Activated CD4-positive, alpha-beta T cell treated with anti-CD3 and anti-CD28 coated beads, Interleukin-2, amount 10 ng/mL, durations not matched to agents 7 days and 5 days (primary cell): ENCODE results near the gene DNAJB6. TPM values are rescaled to one million over a fixed set of nuclear protein-coding genes. Genes with fewer than 3 reads are reported as not detected.
A peak's percentile ranks its signal among the peaks of the same experiment; 100 is the strongest.

Source experiments
- CTCF ChIA-PET: fragments of 350-600 bp; sonication (Branson Sonifier 250); formaldehyde crosslinking; loops from one replicate; lab custom pipeline; 2021; ENCODE audit warnings: antibody characterized with exemption; lab: Charles Lee
- POLR2A ChIA-PET: fragments of 350-600 bp; sonication (Branson Sonifier 250); formaldehyde crosslinking; loops from one replicate; lab custom pipeline; 2021; ENCODE audit warnings: antibody characterized with exemption; lab: Charles Lee
- DNase-seq: peaks from one replicate; pipeline ENCODE4 v3.0.0-alpha.2; 2020
- H3K27ac Mint-ChIP-seq: one replicate; pipeline ENCODE4 v1.8.0; 2021; ENCODE audit warnings: mild to moderate bottlenecking, moderate library complexity, mixed read lengths
- H3K27me3 Mint-ChIP-seq: one replicate; pipeline ENCODE4 v1.8.0; 2021; ENCODE audit warnings: mixed read lengths
- H3K36me3 Mint-ChIP-seq: one replicate; pipeline ENCODE4 v1.8.0; 2021; ENCODE audit warnings: low read depth, mixed read lengths
- H3K4me1 Mint-ChIP-seq: one replicate; pipeline ENCODE4 v1.8.0; 2021; ENCODE audit warnings: mixed read lengths
- H3K4me3 Mint-ChIP-seq: one replicate; pipeline ENCODE4 v1.8.0; 2021; ENCODE audit warnings: mild to moderate bottlenecking, moderate library complexity, mixed read lengths
- H3K9me3 Mint-ChIP-seq: one replicate; pipeline ENCODE4 v1.8.0; 2021; ENCODE audit warnings: mixed read lengths
- total RNA-seq, 2 experiments: library from RNA; stranded (reverse); gene quantifications; one replicate each; pipeline ENCODE4 v1.2.3, GENCODE V29; 2021

Gene DNAJB6
- total RNA-seq, 2 experiments from 2014 or later = 67.8 to 68.9 TPM

- Mint-ChIP-seq H3K4me1 (peaks cover 29% of the 10 kb centered on the region), H3K27me3 (peaks cover 15% of the 10 kb centered on the region), H3K27ac (peak overlapping the region; percentile 65), H3K36me3 (no peaks in the 10 kb centered on the region), H3K9me3 (no peaks in the 10 kb centered on the region), H3K4me3 (peak overlapping the region; percentile 53)
- CTCF ChIA-PET = interaction anchor here (0.8 kb wide), 1 partner anchor 17 kb away, joined by 3 read pairs; no protein-coding TSS in a partner anchor
- POLR2A ChIA-PET = interaction anchor here (0.7 kb wide), 1 partner anchor 171 kb away, joined by 3 read pairs; no protein-coding TSS in a partner anchor
- DNase-seq = peak; percentile 29
These were observed 95.7 kb downstream of the DNAJB6 start for GRCh38 chr7:157432541-157432956.

DNA sequence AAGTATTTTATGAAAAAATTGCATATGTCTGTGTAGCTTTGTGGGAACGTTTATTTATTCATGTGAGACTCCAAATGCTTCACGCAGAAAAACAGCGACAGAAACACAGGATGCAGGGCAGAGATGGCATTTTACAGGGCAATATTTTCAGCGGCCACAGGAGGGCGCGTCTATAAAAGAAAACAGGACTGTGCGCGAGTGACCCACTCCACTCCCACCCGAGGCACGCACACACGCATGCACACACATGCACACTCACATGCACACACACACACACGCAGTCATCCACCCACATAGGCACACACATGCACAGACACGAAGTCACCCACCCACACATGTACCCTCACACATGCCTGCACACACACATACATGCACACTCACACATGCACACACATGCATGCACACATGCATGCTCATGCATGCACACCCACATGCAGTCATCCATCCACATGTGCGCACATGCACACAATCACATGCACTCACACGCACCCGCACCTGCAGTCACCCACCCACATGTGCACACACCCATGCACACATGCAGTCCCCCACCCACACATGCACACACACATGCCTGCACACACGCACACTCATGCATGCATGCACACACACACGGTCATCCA lies 96.3 kb downstream of the DNAJB6 start:
- POLR2A ChIA-PET = interaction anchor here (0.7 kb wide), 1 partner anchor 170 kb away, joined by 3 read pairs; no protein-coding TSS in a partner anchor
- CTCF ChIA-PET = interaction anchor here (0.8 kb wide), 1 partner anchor 18 kb away, joined by 3 read pairs; no protein-coding TSS in a partner anchor
- Mint-ChIP-seq H3K4me3 (peak overlapping the region; percentile 31), H3K4me1 (peaks cover 29% of the 10 kb centered on the region), H3K27me3 (peaks cover 15% of the 10 kb centered on the region), H3K36me3 (no peaks in the 10 kb centered on the region), H3K9me3 (no peaks in the 10 kb centered on the region), H3K27ac (peak overlapping the region; percentile 65)
- DNase-seq = peak; percentile 74

DNA sequence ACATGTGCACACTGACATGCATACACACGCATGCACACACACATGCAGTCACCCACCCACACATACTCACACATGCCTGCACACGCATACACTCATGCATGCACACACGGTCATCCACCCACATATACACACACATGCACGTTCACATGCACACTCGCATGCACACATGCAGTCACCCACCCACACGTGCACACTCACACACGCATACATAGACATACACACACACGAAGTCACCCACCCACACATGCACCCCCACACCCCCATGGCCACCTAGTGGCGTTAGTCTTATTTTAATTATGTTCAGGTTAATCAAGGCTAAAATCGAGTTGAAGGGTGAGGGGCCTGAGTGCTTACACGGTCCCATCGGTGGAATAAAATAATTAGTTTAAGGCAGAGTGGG lies 96.8 kb downstream of the DNAJB6 start:
- H3K36me3 Mint-ChIP-seq = no peaks in the 10 kb centered on the region
- CTCF ChIA-PET = no interaction called here
- POLR2A ChIA-PET = no interaction called here
- H3K4me1 Mint-ChIP-seq = peaks cover 29% of the 10 kb centered on the region
- DNase-seq = no peak
- no peak overlapping the region for H3K27ac Mint-ChIP-seq
- no peak overlapping the region for H3K4me3 Mint-ChIP-seq
- no peaks in the 10 kb centered on the region for H3K9me3 Mint-ChIP-seq
- peaks cover 15% of the 10 kb centered on the region for H3K27me3 Mint-ChIP-seq

- peaks cover 15% of the 10 kb centered on the region for H3K27me3 Mint-ChIP-seq
- H3K9me3 Mint-ChIP-seq = no peaks in the 10 kb centered on the region
- no peak overlapping the region for H3K27ac Mint-ChIP-seq
- H3K4me1 Mint-ChIP-seq = peaks cover 29% of the 10 kb centered on the region
- no peak overlapping the region for H3K4me3 Mint-ChIP-seq
- ChIA-PET CTCF (no interaction called here), POLR2A (no interaction called here)
- no peaks in the 10 kb centered on the region for H3K36me3 Mint-ChIP-seq
- no peak for DNase-seq
These were observed 97.4 kb downstream of the DNAJB6 start for GRCh38 chr7:157434231-157434630.

DNA sequence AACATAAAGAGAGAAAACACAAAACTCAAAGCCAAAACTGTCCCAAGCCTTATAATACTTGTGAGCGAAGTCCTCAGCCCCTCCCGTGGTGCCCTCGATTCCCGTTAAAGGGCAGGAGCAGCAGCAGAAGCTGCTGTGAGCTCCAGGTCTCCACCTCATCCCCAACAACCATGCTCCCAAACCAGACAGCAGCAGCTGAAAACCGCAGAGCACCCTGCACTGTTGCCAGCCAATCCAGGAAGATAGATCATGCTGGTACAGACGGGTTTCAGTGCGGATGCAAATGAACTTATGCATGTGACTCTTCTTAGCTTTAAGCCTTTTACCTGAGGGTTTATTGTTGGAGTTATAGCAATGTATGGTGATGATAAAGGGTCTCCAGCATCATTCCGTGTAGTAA lies 97.9 kb downstream of the DNAJB6 start:
- H3K36me3 Mint-ChIP-seq = no peaks in the 10 kb centered on the region
- H3K9me3 Mint-ChIP-seq = no peaks in the 10 kb centered on the region
- ChIA-PET POLR2A (no interaction called here), CTCF (no interaction called here)
- H3K27me3 Mint-ChIP-seq = peaks cover 15% of the 10 kb centered on the region
- H3K4me3 Mint-ChIP-seq = no peak overlapping the region
- peaks cover 29% of the 10 kb centered on the region for H3K4me1 Mint-ChIP-seq
- DNase-seq = no peak
- H3K27ac Mint-ChIP-seq = no peak overlapping the region

DNA sequence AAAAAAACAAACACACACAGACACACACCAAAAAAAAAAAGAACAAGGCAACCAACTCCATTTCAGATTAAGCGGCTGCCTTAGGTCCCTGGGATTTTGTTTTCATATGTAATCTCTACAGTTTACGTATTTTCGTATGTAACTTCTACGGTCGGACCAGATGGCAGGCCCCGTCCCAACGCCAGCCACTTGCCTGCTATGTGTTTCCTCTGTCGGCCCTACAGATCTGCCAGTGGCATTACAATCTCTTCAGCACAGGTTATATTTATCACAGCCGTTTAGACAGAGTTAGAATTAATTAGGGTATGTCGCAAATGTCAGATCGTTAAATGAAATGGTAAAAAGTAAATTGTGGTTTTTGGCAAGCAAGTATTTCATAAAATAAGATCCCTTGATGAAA lies 99.3 kb downstream of the DNAJB6 start:
- DNase-seq = no peak
- ChIA-PET CTCF (no interaction called here), POLR2A (no interaction called here)
- no peaks in the 10 kb centered on the region for H3K9me3 Mint-ChIP-seq
- H3K27me3 Mint-ChIP-seq = peaks cover 15% of the 10 kb centered on the region
- no peak overlapping the region for H3K27ac Mint-ChIP-seq
- H3K4me3 Mint-ChIP-seq = no peak overlapping the region
- peaks cover 27% of the 10 kb centered on the region for H3K4me1 Mint-ChIP-seq
- no peaks in the 10 kb centered on the region for H3K36me3 Mint-ChIP-seq

DNA sequence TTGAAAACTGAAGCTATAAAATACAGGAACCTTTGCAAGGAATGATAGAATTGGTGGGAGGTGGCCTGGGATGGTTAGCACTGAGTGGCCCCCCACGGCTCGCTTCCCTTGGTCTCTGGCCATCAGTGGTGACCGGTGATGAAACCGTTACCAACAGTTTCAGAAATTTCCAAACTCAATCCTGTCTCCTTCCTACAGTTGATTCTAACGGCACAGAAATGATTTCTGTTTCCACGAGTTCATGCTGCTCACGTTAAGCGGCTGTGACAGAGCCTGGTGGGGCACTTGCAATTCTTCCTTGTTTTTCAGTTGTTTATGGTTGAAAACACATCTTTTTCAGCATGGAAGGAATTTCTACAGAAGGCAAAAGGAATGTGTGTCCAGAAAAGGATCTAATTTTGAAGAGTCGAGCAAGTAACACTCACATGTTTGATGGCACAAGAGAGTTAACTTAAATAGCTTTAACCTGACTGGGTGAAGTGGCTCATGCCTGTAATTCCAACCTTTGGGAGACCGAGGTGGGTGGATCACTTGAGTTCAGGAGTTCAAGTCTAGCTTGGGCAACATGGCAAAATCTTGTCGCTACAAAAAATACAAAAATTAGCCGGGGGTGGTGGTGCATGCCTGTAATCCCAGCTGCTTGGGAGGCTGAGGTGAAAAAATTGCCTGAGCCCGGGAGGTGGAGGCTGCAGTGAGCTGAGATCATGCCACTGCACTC lies 100.1 kb downstream of the DNAJB6 start:
- H3K27ac Mint-ChIP-seq = peak overlapping the region; percentile 46
- peaks cover 15% of the 10 kb centered on the region for H3K27me3 Mint-ChIP-seq
- CTCF ChIA-PET = no interaction called here
- POLR2A ChIA-PET = no interaction called here
- H3K36me3 Mint-ChIP-seq = no peaks in the 10 kb centered on the region
- H3K4me1 Mint-ChIP-seq = peaks cover 27% of the 10 kb centered on the region
- H3K9me3 Mint-ChIP-seq = no peaks in the 10 kb centered on the region
- DNase-seq = no peak
- no peak overlapping the region for H3K4me3 Mint-ChIP-seq

GRCh38 chr7:157437519-157438061 lies 100.8 kb downstream of the DNAJB6 start:
- peak overlapping the region; percentile 50 for H3K27ac Mint-ChIP-seq
- peaks cover 15% of the 10 kb centered on the region for H3K27me3 Mint-ChIP-seq
- H3K4me3 Mint-ChIP-seq = no peak overlapping the region
- POLR2A ChIA-PET = no interaction called here
- H3K4me1 Mint-ChIP-seq = peaks cover 21% of the 10 kb centered on the region
- CTCF ChIA-PET = no interaction called here
- no peak for DNase-seq
- no peaks in the 10 kb centered on the region for H3K9me3 Mint-ChIP-seq
- no peaks in the 10 kb centered on the region for H3K36me3 Mint-ChIP-seq

DNA sequence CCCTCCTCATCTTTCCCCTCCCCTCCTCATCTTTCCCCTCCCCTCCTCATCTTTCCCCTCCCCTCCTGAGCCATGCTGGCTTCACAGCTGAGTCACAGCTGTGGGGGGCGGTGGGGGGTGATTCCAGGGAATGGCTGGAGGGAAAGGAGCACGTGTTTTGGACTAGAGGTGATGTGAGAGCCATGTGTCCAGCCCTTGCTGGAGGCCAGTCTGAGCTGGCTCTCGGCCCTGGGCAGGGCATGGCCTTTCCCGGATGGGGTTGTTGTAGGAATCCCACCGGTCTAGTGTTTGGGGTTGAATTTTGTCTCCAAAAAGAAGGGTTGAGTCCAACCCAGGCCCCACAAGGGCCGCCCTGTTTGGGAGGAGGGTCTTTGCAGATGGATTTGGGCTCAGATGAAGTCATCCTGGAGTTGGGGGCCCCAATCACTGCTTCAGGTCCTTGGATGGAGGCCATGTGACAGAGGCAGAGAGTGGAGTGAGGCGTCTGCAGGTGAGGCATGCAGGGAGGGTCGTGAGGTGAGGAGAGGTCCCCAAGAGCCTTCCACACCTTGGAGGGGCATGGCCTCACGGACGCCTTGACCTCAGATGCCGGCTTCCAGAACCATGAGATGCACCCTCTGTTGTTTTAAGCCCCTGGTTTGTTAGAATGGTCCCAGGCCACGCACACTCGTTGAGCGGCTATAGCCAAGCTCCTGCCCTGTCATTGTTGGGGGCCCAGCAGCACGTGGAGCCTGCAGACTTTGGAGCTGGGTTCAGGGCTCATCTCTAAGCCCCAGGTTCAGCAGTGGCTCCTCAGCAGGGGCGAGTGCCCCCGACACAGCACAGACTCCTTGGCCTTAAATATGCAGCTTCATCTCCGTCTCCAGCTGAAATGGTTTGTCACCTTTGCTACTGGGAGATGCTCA lies 101.6 kb downstream of the DNAJB6 start:
- Mint-ChIP-seq H3K4me1 (peaks cover 13% of the 10 kb centered on the region), H3K36me3 (no peaks in the 10 kb centered on the region), H3K9me3 (no peaks in the 10 kb centered on the region), H3K27ac (no peak overlapping the region), H3K4me3 (no peak overlapping the region), H3K27me3 (peaks cover 15% of the 10 kb centered on the region)
- DNase-seq = no peak
- ChIA-PET CTCF (interaction anchor here (0.6 to 1.3 kb wide), 2 partner anchors 112 to 436 kb away, joined by 3 read pairs; no protein-coding TSS in a partner anchor), POLR2A (no interaction called here)

DNA sequence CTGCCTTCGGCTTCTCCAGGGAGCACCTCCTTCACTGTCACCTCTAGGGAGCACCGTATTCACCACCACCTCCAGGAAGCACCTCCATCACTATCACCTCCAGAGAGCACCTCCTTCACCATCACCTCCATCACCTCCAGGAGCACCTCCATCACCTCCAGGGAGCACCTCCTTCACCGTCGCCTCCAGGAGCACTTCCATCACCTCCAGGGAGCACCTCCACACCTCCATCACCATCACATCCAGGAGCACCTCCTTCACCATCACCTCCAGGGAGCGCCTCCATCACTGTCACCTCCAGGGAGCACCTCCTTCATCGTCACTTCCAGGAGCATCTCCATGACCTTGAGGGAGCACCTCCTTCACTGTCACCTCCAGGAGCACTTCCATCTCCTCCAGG lies 102.3 kb downstream of the DNAJB6 start:
- peaks cover 15% of the 10 kb centered on the region for H3K27me3 Mint-ChIP-seq
- no peak overlapping the region for H3K4me3 Mint-ChIP-seq
- POLR2A ChIA-PET = no interaction called here
- H3K9me3 Mint-ChIP-seq = no peaks in the 10 kb centered on the region
- H3K4me1 Mint-ChIP-seq = peaks cover 6% of the 10 kb centered on the region
- CTCF ChIA-PET = interaction anchor here (1.3 kb wide), 1 partner anchor 435 kb away, joined by 3 read pairs; no protein-coding TSS in a partner anchor
- H3K36me3 Mint-ChIP-seq = no peaks in the 10 kb centered on the region
- H3K27ac Mint-ChIP-seq = peak overlapping the region; percentile 9
- DNase-seq = no peak

DNA sequence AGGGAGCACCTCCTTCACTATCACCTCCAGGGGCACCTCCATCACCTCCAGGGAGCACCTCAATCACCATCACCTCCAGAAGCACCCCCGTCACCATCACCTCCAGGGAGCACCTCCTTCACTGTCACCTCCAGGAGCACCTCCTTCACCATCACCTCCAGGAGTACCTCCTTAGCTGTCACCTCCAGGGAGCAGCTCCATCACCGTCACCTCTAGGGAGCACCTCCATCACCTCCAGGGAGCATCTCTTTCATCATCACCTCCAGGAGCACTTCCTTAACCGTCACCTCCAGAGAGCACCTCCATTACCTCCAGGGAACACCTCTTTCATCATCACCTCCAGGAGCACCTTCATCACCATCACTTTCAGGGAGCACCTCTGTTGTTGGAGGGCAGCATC lies 103.0 kb downstream of the DNAJB6 start:
- Mint-ChIP-seq H3K9me3 (no peaks in the 10 kb centered on the region), H3K27me3 (peaks cover 12% of the 10 kb centered on the region), H3K27ac (peak overlapping the region; percentile 72), H3K4me1 (peaks cover 3% of the 10 kb centered on the region), H3K36me3 (no peaks in the 10 kb centered on the region), H3K4me3 (peak overlapping the region; percentile 12)
- ChIA-PET CTCF (no interaction called here), POLR2A (no interaction called here)
- DNase-seq = no peak

DNA sequence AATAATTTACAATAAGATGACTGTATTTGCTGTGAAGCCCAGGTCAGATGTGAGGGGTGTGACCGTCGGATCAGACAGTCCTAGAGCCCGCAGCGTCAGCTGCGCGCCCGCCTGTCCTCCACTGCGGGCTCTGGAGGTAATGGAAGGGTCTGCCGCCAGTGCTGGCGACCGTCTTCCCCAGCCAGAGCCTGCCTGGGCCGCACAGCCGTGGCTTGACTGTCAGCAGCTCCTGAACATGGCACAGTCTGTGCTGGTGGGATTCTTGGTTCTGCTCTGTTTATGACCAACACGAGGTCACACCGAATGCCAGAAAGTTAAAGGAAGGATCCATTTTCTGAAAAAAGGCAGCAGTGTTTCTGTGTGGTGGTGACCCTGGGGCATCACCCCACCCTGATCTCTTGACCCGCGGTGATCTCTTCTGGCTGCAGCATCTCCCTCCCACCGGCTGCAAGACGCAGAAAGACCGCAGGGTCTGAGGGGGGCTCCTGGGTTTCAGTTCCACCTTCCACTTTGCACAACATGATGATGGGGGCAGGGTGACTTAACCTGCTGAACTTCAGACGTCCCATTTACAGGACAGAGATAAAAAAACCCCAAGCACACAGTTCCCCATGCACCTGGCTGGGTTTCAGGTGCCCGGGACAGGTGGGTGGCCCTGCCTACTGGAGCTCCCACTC lies 103.7 kb downstream of the DNAJB6 start:
- H3K27me3 Mint-ChIP-seq = peaks cover 10% of the 10 kb centered on the region
- H3K36me3 Mint-ChIP-seq = no peaks in the 10 kb centered on the region
- POLR2A ChIA-PET = no interaction called here
- no peak overlapping the region for H3K4me3 Mint-ChIP-seq
- no peak overlapping the region for H3K27ac Mint-ChIP-seq
- DNase-seq = no peak
- CTCF ChIA-PET = no interaction called here
- H3K4me1 Mint-ChIP-seq = no peaks in the 10 kb centered on the region
- no peaks in the 10 kb centered on the region for H3K9me3 Mint-ChIP-seq
